Measurements from ENCODE around the gene RERGL. TPM values are rescaled to one million over a fixed set of nuclear protein-coding genes. Genes with fewer than 3 reads are reported as not detected.
"Not testable (repeated sequence)": the region's sequence is repeated elsewhere in the genome, so short reads cannot be mapped to it uniquely, and the experiment has no call there.

RERGL gene
- total and polyA plus RNA-seq, 4 donors = 2.3 to 30.6 (median 5.2) TPM

DNA sequence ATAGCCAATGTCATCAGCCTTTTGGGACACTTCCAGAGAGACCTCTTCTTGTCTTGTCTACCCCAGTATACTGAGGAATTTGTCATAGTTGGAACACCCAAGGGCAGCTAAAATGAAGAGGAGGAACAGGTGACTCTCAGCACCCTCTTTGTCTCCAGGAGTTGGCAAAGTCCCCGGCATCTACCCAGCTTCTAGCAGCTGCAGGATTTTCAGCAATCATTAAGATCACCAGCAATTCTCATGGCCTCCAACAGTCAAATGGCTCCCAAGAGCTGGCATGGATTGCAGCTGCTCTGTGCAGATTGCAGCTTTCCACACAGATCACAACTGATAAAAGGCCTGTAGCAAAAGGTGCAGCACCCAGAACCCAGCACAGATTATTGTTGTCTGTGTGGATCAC is 32.9 kb downstream of the RERGL start:
- ATAC-seq (ENCODE audit: low FRiP score) = no peak
- no peak overlapping the region for H3K4me3 ChIP-seq (ENCODE audit: low read length in 2 of 2)
- no peak for DNase-seq
- H3K9me3 ChIP-seq (ENCODE audit: control insufficient read depth, low read length) = no peaks in the 10 kb centered on the region
- no peaks in the 10 kb centered on the region for H3K27me3 ChIP-seq (ENCODE audit: control insufficient read depth in 1 of 2, insufficient read depth in 2 of 2, low read length in 1 of 2)
- no peak overlapping the region for H3K27ac ChIP-seq (ENCODE audit: low read depth in 1 of 2, low read length in 2 of 2)
- 92 to 100% methylated on average over 1 of the region's 1 CpG for WGBS, 2 donors
- no peaks in the 10 kb centered on the region for H3K36me3 ChIP-seq (ENCODE audit: control insufficient read depth in 1 of 2, insufficient read depth in 2 of 2, low read length in 1 of 2)
- H3K4me1 ChIP-seq (ENCODE audit: control insufficient read depth in 1 of 2, insufficient read depth in 2 of 2, low read length in 2 of 2) = no peaks in the 10 kb centered on the region
- intact Hi-C loops (cut with DNase I) = no loop called here

DNA sequence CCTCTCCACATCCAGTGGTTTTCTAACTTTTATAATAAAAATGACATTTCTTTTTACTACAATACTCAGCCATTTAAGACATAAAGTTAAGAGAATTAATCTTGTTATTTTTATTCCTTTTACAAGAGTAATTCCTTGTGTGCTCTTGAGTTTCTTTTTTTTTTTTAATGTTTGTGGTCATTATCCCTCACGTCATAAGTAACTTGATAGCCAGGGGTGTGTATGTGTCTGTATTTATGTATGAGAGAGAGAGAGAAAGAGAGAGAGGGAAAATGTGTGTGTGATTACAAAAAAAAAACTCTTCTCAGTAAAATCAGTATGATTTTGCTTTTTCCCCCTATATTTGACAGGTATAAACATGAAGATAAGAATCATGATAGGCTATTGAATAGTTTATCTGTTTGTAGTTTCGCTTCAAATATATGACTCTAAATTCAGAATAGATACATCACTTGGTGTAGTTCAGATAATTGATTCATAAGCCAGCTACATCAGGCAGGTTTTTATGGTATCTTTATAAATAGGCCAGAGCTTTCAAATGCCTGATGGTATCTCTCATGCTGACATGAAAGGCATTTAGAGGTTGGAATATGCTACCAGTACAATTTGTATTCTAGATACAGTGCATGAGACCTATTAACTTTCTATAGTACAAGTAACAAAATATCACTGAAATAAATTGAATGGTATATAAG is 34.9 kb downstream of the RERGL start:
- intact Hi-C loops (cut with DNase I) = no loop called here
- Histone ChIP-seq H3K4me3 (ENCODE audit: low read length in 2 of 2) (no peak overlapping the region), H3K9me3 (ENCODE audit: control insufficient read depth, low read length) (peaks cover 4% of the 10 kb centered on the region), H3K27me3 (ENCODE audit: control insufficient read depth in 1 of 2, insufficient read depth in 2 of 2, low read length in 1 of 2) (no peaks in the 10 kb centered on the region), H3K4me1 (ENCODE audit: control insufficient read depth in 1 of 2, insufficient read depth in 2 of 2, low read length in 2 of 2) (no peaks in the 10 kb centered on the region), H3K27ac (ENCODE audit: low read depth in 1 of 2, low read length in 2 of 2) (no peak overlapping the region), H3K36me3 (ENCODE audit: control insufficient read depth in 1 of 2, insufficient read depth in 2 of 2, low read length in 1 of 2) (no peaks in the 10 kb centered on the region)
- ATAC-seq (ENCODE audit: low FRiP score) = no peak
- no peak for DNase-seq
- WGBS, 2 donors = 55 to 56% methylated on average over 2 of the region's 2 CpGs

DNA sequence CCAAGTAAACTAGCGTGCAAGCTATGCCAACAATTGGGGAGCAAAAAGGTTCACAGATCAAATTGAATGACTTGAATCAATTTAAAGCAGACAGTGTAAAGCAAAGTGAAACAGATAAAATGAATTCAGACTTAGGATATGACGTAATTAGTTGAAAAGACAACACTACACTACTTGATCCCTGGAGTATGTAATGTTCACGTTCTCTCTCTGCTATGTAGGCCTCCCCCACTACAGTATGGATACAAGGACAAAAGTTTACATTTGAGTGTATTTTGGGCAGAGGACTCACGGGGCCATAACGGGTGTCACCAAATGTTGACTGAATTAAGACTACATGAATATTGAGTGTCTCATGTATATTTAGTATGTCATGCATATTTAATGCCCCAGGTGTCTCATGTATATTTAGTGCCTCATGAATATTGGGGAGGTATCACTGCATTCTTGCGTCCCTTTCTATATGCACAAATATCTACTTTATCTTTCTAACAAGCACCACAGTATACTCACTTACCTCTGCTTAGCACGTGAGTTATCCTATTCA is 44.5 kb downstream of the RERGL start:
- DNase-seq (no peak), ATAC-seq (ENCODE audit: low FRiP score) (no peak)
- Histone ChIP-seq H3K4me1 (ENCODE audit: control insufficient read depth in 1 of 2, insufficient read depth in 2 of 2, low read length in 2 of 2) (no peaks in the 10 kb centered on the region), H3K9me3 (ENCODE audit: control insufficient read depth, low read length) (no peaks in the 10 kb centered on the region), H3K4me3 (ENCODE audit: low read length in 2 of 2) (no peak overlapping the region), H3K36me3 (ENCODE audit: control insufficient read depth in 1 of 2, insufficient read depth in 2 of 2, low read length in 1 of 2) (no peaks in the 10 kb centered on the region), H3K27me3 (ENCODE audit: control insufficient read depth in 1 of 2, insufficient read depth in 2 of 2, low read length in 1 of 2) (no peaks in the 10 kb centered on the region), H3K27ac (ENCODE audit: low read depth in 1 of 2, low read length in 2 of 2) (no peak overlapping the region)
- intact Hi-C loops (cut with DNase I) = no loop called here
- 74 to 81% methylated on average over 7 of the region's 7 CpGs for WGBS, 2 donors

DNA sequence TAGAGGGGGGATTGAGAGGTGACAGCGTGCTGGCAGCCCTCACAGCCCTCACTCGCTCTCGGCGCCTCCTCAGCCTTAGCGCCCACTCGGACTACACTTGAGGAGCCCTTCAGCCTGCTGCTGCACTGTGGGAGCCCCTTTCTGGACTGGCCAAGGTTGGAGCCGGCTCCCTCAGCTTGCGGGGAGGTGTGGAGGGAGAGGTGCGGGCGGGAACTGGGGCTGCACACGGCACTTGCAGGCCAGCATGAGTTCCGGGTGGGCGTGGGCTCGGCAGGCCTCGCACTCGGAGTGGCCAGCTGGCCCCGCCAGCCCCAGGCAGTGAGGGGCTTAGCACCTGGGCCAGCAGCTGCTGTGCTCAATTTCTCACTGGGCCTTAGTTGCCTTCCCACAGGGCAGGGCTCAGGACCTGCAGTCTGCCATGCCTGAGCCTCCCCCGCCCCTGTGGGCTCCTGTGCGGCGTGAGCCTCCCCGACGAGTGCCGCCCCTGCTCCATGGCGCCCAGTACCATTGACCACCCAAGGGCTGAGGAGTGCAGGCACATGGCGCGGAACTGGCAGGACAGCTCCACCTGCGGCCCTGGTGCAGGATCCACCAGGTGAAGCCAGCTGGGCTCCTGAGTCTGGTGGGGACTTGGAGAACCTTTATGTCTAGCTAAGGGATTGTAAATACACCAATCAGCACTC is 49.8 kb downstream of the RERGL start:
- DNase-seq; H3K9me3 ChIP-seq (ENCODE audit: control insufficient read depth, low read length); intact Hi-C loops (cut with DNase I); H3K27me3 ChIP-seq (ENCODE audit: control insufficient read depth in 1 of 2, insufficient read depth in 2 of 2, low read length in 1 of 2); H3K4me3 ChIP-seq (ENCODE audit: low read length in 2 of 2); H3K4me1 ChIP-seq (ENCODE audit: control insufficient read depth in 1 of 2, insufficient read depth in 2 of 2, low read length in 2 of 2); ATAC-seq (ENCODE audit: low FRiP score); H3K36me3 ChIP-seq (ENCODE audit: control insufficient read depth in 1 of 2, insufficient read depth in 2 of 2, low read length in 1 of 2); H3K27ac ChIP-seq (ENCODE audit: low read depth in 1 of 2, low read length in 2 of 2): not testable (repeated sequence)
- WGBS, 2 donors = 91 to 96% methylated on average over 27 of the region's 27 CpGs

Other genes starting within 250 kb of the RERGL start
- gene PIK3C2G, start 171.3 kb upstream of the RERGL start, total RNA-seq = under 1 TPM in 1 of 2 donors, not detected in 1; 0.15 TPM
- gene PIK3C2G, start 171.3 kb upstream of the RERGL start, polyA plus RNA-seq = under 1 TPM in 1 of 2 donors, not detected in 1; 0.63 TPM

All from aorta (tissue), 5 donors.